Thymus (tissue), 11 donors: ENCODE measurements around the gene KLHL40. TPM values are rescaled to one million over a fixed set of nuclear protein-coding genes. Genes with fewer than 3 reads are reported as not detected.

Source experiments
- DNase-seq, 9 donors: peaks; one replicate each; pipeline ENCODE4 v3.0.0-alpha.2; 2013; ENCODE audit warnings: low spot score in 9 of 9, low read depth in 6 of 9, missing footprints in 1 of 9
- H3K27ac ChIP-seq, 2 donors: one replicate each; pipeline ENCODE4 v1.5.1; 2013; ENCODE audit warnings: control low read depth in 1 of 2, low read depth in 1 of 2, low read length in 1 of 2, mild to moderate bottlenecking in 1 of 2, moderate library complexity in 1 of 2
- H3K27me3 ChIP-seq, 2 donors: one replicate each; pipeline ENCODE4 v1.5.1; 2013; ENCODE audit warnings: low read length in 1 of 2; ENCODE audit not compliant: control insufficient read depth in 2 of 2, insufficient read depth in 1 of 2
- H3K36me3 ChIP-seq, 2 donors: one replicate each; pipeline ENCODE4 v1.5.1; 2013; ENCODE audit warnings: low read length in 1 of 2, mild to moderate bottlenecking in 1 of 2, moderate library complexity in 1 of 2; ENCODE audit not compliant: control insufficient read depth in 2 of 2, insufficient read depth in 2 of 2
- H3K4me1 ChIP-seq, 2 donors: one replicate each; pipeline ENCODE4 v1.5.1; 2013; ENCODE audit warnings: low read length in 2 of 2; ENCODE audit not compliant: control insufficient read depth in 2 of 2, insufficient read depth in 2 of 2
- H3K4me3 ChIP-seq, 2 donors: one replicate each; pipeline ENCODE4 v1.5.1; 2013; ENCODE audit warnings: low read length in 2 of 2, control low read depth in 1 of 2, mild to moderate bottlenecking in 1 of 2
- H3K9me3 ChIP-seq, 2 donors: one replicate each; pipeline ENCODE4 v1.5.1; 2013; ENCODE audit warnings: low read length in 1 of 2, mild to moderate bottlenecking in 1 of 2; ENCODE audit not compliant: control insufficient read depth in 2 of 2, insufficient read depth in 1 of 2
- WGBS: extraction: QIAGEN DNeasy Blood & Tissue Kit; methylation state at CpG from one replicate; pipeline ENCODE4 v1.1.7; 2013; 5-methylcytosine and 5-hydroxymethylcytosine counted together
- polyA plus RNA-seq: library from polyadenylated mRNA; stranded (reverse); fragments of 200-250 nt; gene quantifications from one replicate; pipeline ENCODE4 v1.2.3, GENCODE V29; 2013
- total RNA-seq: library from RNA; stranded (reverse); fragments of 120-200 nt; gene quantifications from one replicate; pipeline ENCODE4 v1.2.4, GENCODE V29; 2013
- donor health status: healthy.

The KLHL40 gene
- total and polyA plus RNA-seq, 2 donors = 0.14 to 0.16 TPM

DNA sequence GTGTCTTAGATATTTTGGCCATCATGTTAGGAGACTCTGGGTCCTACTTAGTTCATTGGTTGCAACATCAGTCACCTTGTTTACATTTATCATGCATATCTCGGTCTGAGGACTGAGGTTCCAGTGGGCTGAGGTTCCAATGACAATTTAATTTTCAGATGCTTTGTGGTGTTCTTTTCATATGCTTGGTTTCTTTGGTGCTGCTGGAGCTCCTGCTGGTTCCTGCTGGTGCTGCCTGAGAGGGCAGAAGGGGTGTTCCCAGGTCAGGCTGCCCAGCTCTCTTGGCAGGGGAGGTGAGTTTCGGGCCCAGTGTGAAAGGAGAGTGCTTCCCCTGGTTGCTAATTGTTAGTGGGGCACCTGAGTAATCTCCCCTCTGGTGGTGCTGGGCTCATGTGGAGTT, 6.9 kb upstream of the KLHL40 start:
- Histone ChIP-seq H3K36me3 (no peaks in the 10 kb centered on the region), H3K27me3 (peaks cover 0 to 5% of the 10 kb centered on the region in 2 donors), H3K27ac (no peak overlapping the region), H3K4me3 (no peak overlapping the region), H3K9me3 (no peaks in the 10 kb centered on the region), H3K4me1 (no peaks in the 10 kb centered on the region)
- DNase-seq = no peak
- 91% methylated on average over 2 of the region's 2 CpGs for WGBS

DNA sequence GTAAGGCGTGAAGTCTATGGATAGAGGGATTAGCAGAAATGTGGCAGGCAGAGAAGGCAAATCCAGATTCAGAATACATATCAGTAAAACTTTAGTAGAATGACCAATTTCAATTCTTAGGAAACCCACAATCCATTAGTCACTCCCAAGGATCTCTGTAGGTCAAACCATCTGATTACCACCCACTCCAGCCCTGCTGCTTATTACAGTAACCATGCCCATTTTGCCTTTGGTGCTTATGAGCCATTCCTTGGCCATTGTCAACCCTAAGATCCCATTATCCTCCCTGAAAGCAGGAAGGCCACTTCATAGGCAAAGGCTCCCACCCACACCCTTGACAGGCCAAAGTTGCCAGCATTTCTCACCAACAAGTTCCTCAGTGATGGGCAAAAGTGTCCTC, 5.1 kb upstream of the KLHL40 start:
- H3K27ac ChIP-seq = no peak overlapping the region
- H3K4me3 ChIP-seq = no peak overlapping the region
- H3K9me3 ChIP-seq = no peaks in the 10 kb centered on the region
- H3K4me1 ChIP-seq = no peaks in the 10 kb centered on the region
- 95% methylated on average over 1 of the region's 1 CpG for WGBS
- peaks cover under 1 to 11% of the 10 kb centered on the region in 2 donors for H3K27me3 ChIP-seq
- no peak for DNase-seq
- no peaks in the 10 kb centered on the region for H3K36me3 ChIP-seq

DNA sequence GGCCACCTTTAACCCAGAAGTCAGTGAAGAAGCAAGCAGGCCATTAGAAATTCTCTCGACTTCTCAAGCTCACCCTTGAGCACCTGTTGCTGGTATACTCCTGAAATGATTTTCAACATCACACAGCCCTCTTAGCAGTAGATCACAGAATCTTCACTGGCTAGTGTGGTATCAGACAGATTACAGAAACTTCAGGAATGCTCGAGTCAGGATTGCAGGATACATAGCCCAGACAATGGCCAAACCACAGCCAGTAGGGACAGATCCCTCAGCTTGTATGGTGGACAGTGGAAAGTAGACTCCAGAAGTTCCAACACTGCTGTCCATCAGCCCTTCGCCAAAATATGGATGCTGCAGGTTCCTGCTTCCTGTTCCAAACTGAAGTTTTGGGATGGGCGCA, 4.5 kb upstream of the KLHL40 start:
- Histone ChIP-seq H3K9me3 (no peaks in the 10 kb centered on the region), H3K27me3 (peaks cover 4 to 17% of the 10 kb centered on the region in 2 donors), H3K4me1 (no peaks in the 10 kb centered on the region), H3K4me3 (no peak overlapping the region), H3K36me3 (no peaks in the 10 kb centered on the region), H3K27ac (no peak overlapping the region)
- WGBS = 90% methylated on average over 4 of the region's 4 CpGs
- no peak for DNase-seq

DNA sequence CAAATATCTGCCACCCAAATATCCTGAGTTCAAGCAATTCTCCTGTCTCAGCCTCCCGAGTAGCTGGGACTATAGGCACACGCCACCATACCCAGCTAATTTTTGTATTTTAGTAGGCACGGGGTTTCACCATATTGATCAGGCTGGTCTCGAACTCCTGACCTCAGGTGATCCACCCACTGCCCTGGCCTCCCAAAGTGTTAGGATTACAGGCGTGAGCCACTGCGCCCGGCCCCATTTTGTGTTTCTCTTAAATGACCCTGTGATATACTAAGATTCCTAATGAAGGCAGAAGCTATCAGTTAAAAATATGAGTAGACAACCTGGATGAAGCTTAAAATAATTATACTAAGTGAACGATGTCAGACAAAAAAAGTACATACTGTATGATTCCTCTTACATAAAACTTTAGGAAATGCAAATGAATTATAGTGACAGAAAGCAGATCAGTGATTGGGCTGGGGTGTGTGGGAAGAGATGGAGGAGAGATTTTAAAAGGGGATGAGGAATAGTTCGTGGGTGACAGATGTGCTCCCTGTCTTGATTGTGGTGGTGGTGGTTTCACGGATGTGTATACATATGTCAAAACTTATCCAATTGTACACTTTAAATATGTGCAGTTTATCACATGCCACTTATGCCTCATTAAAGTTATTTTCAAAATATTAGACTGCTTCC, 3.8 kb upstream of the KLHL40 start:
- 91% methylated on average over 10 of the region's 10 CpGs for WGBS
- Histone ChIP-seq H3K27me3 (peaks cover 8 to 24% of the 10 kb centered on the region in 2 donors), H3K9me3 (no peaks in the 10 kb centered on the region), H3K4me1 (no peaks in the 10 kb centered on the region), H3K27ac (no peak overlapping the region), H3K4me3 (no peak overlapping the region), H3K36me3 (no peaks in the 10 kb centered on the region)
- no peak for DNase-seq

DNA sequence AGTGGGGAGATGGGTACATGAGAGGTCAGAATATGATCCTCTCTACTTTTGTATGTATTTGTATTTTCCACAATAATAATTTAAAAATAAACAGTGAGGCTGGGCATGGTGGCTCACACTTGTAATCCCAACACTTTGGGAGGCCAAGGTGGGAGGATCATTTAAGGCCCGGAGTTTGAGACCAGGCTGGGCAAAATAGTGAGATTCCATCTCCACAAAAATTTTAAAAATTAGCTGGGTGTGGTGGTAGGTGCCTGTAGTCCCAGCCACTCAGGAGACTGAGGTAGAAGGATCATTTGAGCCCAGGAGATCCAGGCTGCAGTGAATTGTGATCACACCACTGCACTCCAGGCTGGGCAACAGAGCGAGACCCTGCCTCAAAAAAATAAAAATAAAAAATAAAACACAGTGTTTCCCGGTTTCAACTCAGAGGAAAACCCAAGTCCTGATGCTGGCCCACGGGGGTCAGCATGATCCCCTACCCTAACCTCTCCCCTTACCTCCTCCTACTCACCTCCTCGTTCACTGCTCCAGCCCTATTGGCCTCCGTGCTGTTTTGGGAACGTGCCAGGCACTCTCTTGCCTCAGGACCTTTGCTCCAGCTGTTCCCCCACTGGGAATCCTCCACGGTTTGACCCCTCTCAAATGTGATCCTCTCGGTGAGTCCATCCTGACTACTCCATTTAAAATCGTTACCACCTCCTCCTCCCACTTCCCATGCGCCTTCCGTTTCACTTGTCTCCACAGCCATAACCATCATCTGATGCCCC, 2.9 kb upstream of the KLHL40 start:
- Histone ChIP-seq H3K4me3 (no peak overlapping the region), H3K27me3 (peaks cover 10 to 32% of the 10 kb centered on the region in 2 donors), H3K36me3 (no peaks in the 10 kb centered on the region), H3K4me1 (no peaks in the 10 kb centered on the region), H3K27ac (no peak overlapping the region), H3K9me3 (no peaks in the 10 kb centered on the region)
- DNase-seq = no peak
- 83% methylated on average over 12 of the region's 12 CpGs for WGBS

DNA sequence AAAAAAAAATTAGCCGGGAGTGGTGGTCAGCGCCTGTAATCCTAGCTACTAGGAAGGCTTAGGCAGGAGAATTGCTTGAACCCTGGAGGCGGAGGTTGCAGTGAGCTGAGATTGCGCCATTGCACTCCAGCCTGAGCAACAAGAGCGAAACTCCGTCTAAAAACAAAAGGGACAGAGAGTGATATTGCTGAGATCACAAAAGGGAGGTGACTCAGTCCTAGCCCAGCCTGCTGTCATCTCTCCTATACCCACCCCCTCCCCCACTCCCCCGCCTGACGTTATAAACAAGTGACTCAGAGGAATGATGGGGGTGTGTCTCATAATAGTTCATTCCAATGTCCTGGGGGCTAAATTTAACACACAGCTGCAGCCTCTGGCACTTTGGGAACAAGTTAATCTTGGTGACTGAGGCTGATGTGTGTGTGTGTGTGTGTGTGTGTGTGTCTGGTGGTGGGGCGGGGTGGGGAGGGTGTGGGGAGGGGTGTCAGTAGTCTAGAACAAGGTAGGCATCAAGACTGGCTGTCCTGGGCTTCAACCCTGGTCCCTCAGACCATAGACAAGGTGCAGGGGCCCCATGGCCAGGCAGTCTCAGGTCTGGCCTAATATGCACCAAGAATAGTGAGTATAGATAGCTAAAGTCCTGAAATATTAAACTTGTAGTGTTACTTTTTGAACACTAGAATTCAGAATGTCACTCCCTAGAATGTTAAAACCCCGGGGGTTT, 1.3 kb upstream of the KLHL40 start:
- Histone ChIP-seq H3K27ac (no peak overlapping the region), H3K27me3 (peaks cover 10 to 35% of the 10 kb centered on the region in 2 donors), H3K36me3 (no peaks in the 10 kb centered on the region), H3K4me3 (no peak overlapping the region), H3K9me3 (no peaks in the 10 kb centered on the region), H3K4me1 (no peaks in the 10 kb centered on the region)
- DNase-seq = no peak
- 84% methylated on average over 10 of the region's 10 CpGs for WGBS

DNA sequence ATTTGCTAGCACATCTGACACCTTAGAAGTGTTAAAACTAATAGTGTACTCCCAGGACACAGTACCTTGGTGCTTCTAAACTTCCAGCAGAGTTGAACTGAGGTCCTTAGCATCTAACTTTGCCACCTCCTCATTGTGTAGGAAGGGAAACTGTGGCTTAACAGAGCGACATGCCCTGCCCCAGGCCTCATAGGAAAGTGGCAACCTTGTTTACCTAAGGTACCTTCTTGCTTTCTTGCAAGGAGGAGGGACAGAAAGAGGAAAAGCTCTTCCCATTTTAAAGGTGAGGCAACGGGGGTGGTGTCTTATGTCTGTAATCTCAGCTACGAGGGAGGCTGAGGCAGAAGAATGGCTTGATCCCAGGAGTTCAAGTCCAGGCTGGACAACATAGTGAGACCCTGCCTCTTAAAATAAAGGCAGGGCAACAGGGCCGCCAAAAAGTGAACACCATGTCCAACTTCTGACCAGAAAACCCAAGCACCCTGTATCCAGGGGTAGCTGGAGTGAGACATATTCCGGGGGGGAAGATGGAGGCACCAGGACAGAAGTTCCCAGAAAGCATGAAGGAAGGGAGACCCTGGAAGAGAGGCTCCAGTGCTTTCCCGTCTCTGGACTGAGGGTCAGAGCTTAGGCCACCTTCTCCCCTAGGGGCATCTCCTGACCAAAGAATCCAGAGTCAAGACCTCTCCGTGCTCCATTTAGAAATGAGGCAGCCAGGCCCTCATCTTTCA, 540 bp upstream of the KLHL40 start:
- 91% methylated on average over 7 of the region's 7 CpGs for WGBS
- Histone ChIP-seq H3K36me3 (no peaks in the 10 kb centered on the region), H3K4me3 (no peak overlapping the region), H3K27me3 (peaks cover 10 to 38% of the 10 kb centered on the region in 2 donors), H3K27ac (no peak overlapping the region), H3K4me1 (no peaks in the 10 kb centered on the region), H3K9me3 (no peaks in the 10 kb centered on the region)
- DNase-seq = no peak

DNA sequence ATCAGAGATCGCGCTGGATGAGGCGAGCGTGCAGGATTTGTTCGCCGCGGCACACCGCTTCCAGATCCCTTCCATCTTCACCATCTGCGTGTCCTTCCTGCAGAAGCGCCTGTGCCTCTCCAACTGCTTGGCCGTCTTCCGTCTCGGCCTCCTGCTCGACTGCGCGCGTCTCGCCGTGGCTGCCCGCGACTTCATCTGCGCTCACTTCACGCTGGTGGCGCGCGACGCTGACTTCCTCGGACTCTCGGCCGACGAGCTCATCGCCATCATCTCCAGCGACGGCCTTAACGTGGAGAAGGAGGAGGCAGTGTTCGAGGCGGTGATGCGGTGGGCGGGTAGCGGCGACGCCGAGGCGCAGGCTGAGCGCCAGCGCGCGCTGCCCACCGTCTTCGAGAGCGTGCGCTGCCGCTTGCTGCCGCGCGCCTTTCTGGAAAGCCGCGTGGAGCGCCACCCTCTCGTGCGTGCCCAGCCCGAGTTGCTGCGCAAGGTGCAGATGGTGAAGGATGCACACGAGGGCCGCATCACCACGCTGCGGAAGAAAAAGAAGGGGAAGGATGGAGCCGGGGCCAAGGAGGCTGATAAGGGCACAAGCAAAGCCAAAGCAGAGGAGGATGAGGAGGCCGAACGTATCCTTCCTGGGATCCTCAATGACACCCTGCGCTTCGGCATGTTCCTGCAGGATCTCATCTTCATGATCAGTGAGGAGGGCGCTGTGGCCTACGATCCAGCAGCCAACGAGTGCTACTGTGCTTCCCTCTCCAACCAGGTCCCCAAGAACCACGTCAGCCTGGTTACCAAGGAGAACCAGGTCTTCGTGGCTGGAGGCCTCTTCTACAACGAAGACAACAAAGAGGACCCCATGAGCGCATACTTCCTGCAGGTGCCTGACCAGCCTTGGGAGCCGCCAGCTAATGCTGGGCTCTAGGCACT, 819 bp downstream of the KLHL40 start:
- 41% methylated on average over 80 of the region's 80 CpGs for WGBS
- DNase-seq = no peak
- Histone ChIP-seq H3K4me3 (no peak overlapping the region), H3K9me3 (no peaks in the 10 kb centered on the region), H3K36me3 (no peaks in the 10 kb centered on the region), H3K4me1 (no peaks in the 10 kb centered on the region), H3K27me3 (peaks cover 10 to 44% of the 10 kb centered on the region in 2 donors), H3K27ac (no peak overlapping the region)
